HG03439 (cell line): ENCODE data around the gene AGK.

Source experiments
- ATAC-seq: cut with Tn5 transposase; IDR thresholded peaks from one replicate; pipeline ENCODE4 v1.9.1; 2021; ENCODE audit warnings: mild to moderate bottlenecking, moderate library complexity; ENCODE audit not compliant: unreplicated experiment

The AGK gene

GRCh38 chr7:141700848-141701371 lies 149.7 kb downstream of the AGK start:
- no peak for ATAC-seq

- ATAC-seq, result peak; percentile 78
Observed at GRCh38 chr7:141701489-141702046, 150.4 kb downstream of the AGK start.

- ATAC-seq, result peak; percentile 85
Observed at GRCh38 chr7:141702047-141702567, 150.9 kb downstream of the AGK start, which contains the start of gene DENND11. Gene DENND11 (minus strand): TSS chr7:141702166. CDS start chr7:141702153, 13 bp downstream.

GRCh38 chr7:141702892-141703291 lies 151.7 kb downstream of the AGK start:
- ATAC-seq, result no peak

- ATAC-seq, result no peak
Observed at GRCh38 chr7:141704112-141704511, 152.9 kb downstream of the AGK start.

- ATAC-seq, result no peak
Observed at GRCh38 chr7:141704741-141705140, 153.5 kb downstream of the AGK start.
